ENCODE results near the gene CCDC149. TPM values are rescaled to one million over a fixed set of nuclear protein-coding genes. Genes with fewer than 3 reads are reported as not detected.

CCDC149 gene
- total RNA-seq, 3 donors from 2014 or later (not counting 1 experiment from before 2014, with no cell fraction given), result 0.14 to 0.86 (median 0.43) TPM

DNA sequence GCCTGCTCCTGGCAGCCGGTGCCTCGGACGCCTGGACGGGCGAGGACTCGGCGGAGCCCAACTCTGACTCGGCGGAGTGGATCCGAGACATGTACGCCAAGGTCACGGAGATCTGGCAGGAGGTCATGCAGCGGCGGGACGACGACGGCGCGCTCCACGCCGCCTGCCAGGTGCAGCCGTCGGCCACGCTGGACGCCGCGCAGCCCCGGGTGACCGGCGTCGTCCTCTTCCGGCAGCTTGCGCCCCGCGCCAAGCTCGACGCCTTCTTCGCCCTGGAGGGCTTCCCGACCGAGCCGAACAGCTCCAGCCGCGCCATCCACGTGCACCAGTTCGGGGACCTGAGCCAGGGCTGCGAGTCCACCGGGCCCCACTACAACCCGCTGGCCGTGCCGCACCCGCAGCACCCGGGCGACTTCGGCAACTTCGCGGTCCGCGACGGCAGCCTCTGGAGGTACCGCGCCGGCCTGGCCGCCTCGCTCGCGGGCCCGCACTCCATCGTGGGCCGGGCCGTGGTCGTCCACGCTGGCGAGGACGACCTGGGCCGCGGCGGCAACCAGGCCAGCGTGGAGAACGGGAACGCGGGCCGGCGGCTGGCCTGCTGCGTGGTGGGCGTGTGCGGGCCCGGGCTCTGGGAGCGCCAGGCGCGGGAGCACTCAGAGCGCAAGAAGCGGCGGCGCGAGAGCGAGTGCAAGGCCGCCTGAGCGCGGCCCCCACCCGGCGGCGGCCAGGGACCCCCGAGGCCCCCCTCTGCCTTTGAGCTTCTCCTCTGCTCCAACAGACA, 113.1 kb downstream of the CCDC149 start:
- Histone ChIP-seq H3K36me3 (ENCODE audit: control insufficient read depth, insufficient read depth, low read length) (no peaks in the 10 kb centered on the region), H3K4me1 (ENCODE audit: control insufficient read depth, insufficient read depth, low read length) (no peaks in the 10 kb centered on the region), H3K27ac (ENCODE audit: low read length) (no peak overlapping the region), H3K9me3 (ENCODE audit: control insufficient read depth, insufficient read depth, low read length) (no peaks in the 10 kb centered on the region), H3K4me3 (ENCODE audit: low read length) (no peak overlapping the region), H3K27me3 (ENCODE audit: control insufficient read depth, insufficient read depth, low read length) (peaks cover 2% of the 10 kb centered on the region)
- no peak overlapping the region for H3K4me3 Mint-ChIP-seq
- intact Hi-C loops (cut with micrococcal nuclease), result no loop called here
- DNase-seq, result no peak
- no peak overlapping the region for H3K27ac Mint-ChIP-seq
- no peaks in the 10 kb centered on the region for H3K4me1 Mint-ChIP-seq
- no peaks in the 10 kb centered on the region for H3K36me3 Mint-ChIP-seq
- H3K9me3 Mint-ChIP-seq, result peaks cover 0 to 2% of the 10 kb centered on the region in 2 donors
- H3K27me3 Mint-ChIP-seq (ENCODE audit: low read depth in 2 of 2), result peaks cover 25 to 44% of the 10 kb centered on the region in 2 donors
- ATAC-seq, result no peak
- TF ChIP-seq CTCF (IDR thresholded peaks at IDR 0.05), result no peak
- 22% methylated on average over 103 of the region's 103 CpGs for WGBS (ENCODE audit: insufficient coverage)

- H3K4me1 Mint-ChIP-seq, result no peaks in the 10 kb centered on the region
- no peak overlapping the region for H3K27ac ChIP-seq (ENCODE audit: low read length)
- no peaks in the 10 kb centered on the region for H3K36me3 Mint-ChIP-seq
- intact Hi-C loops (cut with micrococcal nuclease), result no loop called here
- H3K27me3 ChIP-seq (ENCODE audit: control insufficient read depth, insufficient read depth, low read length), result peaks cover 2% of the 10 kb centered on the region
- no peak for TF ChIP-seq CTCF (IDR thresholded peaks at IDR 0.05)
- H3K27ac Mint-ChIP-seq, result no peak overlapping the region
- peaks cover 0 to 2% of the 10 kb centered on the region in 2 donors for H3K9me3 Mint-ChIP-seq
- no peak overlapping the region for H3K4me3 ChIP-seq (ENCODE audit: low read length)
- no peaks in the 10 kb centered on the region for H3K36me3 ChIP-seq (ENCODE audit: control insufficient read depth, insufficient read depth, low read length)
- H3K4me3 Mint-ChIP-seq, result no peak overlapping the region
- H3K9me3 ChIP-seq (ENCODE audit: control insufficient read depth, insufficient read depth, low read length), result no peaks in the 10 kb centered on the region
- ATAC-seq (no peak), DNase-seq (no peak)
- no peaks in the 10 kb centered on the region for H3K4me1 ChIP-seq (ENCODE audit: control insufficient read depth, insufficient read depth, low read length)
- peaks cover 22 to 44% of the 10 kb centered on the region in 2 donors for H3K27me3 Mint-ChIP-seq (ENCODE audit: low read depth in 2 of 2)
- WGBS (ENCODE audit: insufficient coverage), result 78% methylated on average over 13 of the region's 13 CpGs
These were observed 113.7 kb downstream of the CCDC149 start for GRCh38 chr4:24799196-24799543.

DNA sequence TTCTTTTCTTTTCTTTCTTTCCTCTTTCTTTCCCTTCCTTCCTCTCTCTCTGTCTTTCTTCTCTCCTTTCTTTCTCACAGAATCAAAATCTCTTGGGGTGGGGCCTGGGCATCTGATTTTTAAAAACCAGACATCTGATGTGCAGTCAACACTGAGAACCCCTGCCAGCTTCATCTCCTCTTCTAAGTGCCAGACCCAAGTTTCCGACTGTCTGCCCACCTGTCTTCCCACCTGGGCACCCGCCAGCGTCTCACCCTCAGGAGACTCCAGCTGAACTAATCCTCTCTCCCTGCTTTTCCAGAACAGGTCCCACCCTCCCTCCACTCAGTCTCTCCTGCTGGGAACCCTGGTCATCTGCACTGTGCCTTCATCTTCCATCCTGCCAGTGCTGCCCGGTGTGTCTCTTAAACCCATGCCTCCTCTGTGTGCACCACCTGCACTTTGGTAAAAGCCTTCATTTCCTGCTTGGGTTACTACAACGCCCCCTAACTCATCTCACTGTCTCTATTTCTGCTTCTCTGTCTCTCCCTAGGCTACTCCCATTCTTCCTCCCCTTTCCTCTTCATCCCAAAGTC, 114.7 kb downstream of the CCDC149 start:
- Mint-ChIP-seq H3K9me3 (no peaks in the 10 kb centered on the region), H3K4me3 (no peak overlapping the region), H3K27ac (no peak overlapping the region), H3K36me3 (no peaks in the 10 kb centered on the region), H3K4me1 (no peaks in the 10 kb centered on the region), H3K27me3 (ENCODE audit: low read depth in 2 of 2) (peaks cover 19 to 35% of the 10 kb centered on the region in 2 donors)
- Histone ChIP-seq H3K36me3 (ENCODE audit: control insufficient read depth, insufficient read depth, low read length) (no peaks in the 10 kb centered on the region), H3K4me3 (ENCODE audit: low read length) (no peak overlapping the region), H3K27me3 (ENCODE audit: control insufficient read depth, insufficient read depth, low read length) (peaks cover 2% of the 10 kb centered on the region), H3K27ac (ENCODE audit: low read length) (no peak overlapping the region), H3K9me3 (ENCODE audit: control insufficient read depth, insufficient read depth, low read length) (no peaks in the 10 kb centered on the region), H3K4me1 (ENCODE audit: control insufficient read depth, insufficient read depth, low read length) (no peaks in the 10 kb centered on the region)
- ATAC-seq (no peak), DNase-seq (no peak)
- 59% methylated on average over 5 of the region's 5 CpGs for WGBS (ENCODE audit: insufficient coverage)
- intact Hi-C loops (cut with micrococcal nuclease), result no loop called here
- TF ChIP-seq CTCF (IDR thresholded peaks at IDR 0.05), result no peak
